Activated naive CD4-positive, alpha-beta T cell treated with Interleukin-2 at 50 U/mL for 16 hours (primary cell): ENCODE measurements around the gene GCNT1.

Experiments used
- DNase-seq: peaks from one replicate; pipeline ENCODE4 v3.0.0-alpha.2; 2020

GCNT1 gene

DNA sequence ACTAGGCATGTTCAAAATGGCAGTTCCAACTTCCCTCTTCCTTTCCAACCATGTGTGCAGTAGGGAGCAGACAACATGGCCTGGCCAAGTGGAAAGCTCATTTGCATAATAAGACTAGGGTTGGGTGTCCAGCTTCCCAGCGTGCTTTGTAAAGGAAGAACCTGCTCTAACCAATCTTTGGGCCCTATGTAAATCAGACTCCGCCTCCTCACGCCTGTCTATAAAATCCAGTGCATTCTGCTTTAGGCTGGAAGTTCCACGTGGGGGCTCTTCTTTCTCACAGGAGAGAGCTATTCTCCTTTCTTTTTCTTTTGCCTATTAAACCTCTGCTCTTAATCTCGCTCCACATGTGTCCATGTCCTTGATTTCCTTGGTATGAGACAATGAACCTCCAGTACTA, 83.4 kb downstream of the GCNT1 start:
- no peak for DNase-seq

DNA sequence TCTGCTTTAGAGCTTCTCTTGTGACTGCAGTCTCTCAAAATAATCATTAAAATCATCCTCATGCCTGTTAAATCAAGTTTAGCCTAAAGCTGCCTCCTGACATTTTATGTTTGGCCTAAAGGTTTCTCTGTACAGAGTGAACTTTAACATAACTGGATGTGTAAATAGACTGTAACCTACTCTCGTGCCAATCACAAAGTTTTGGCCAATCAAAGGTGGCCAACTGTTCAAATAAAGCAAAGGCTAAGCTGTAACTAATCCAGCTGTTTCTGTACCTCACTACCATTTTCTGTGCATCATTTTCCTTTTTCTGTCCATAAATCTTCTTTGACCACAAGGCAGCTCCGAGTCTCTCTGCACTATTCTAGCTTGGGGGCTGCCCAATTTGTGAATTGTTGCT, 86.2 kb downstream of the GCNT1 start:
- no peak for DNase-seq

DNA sequence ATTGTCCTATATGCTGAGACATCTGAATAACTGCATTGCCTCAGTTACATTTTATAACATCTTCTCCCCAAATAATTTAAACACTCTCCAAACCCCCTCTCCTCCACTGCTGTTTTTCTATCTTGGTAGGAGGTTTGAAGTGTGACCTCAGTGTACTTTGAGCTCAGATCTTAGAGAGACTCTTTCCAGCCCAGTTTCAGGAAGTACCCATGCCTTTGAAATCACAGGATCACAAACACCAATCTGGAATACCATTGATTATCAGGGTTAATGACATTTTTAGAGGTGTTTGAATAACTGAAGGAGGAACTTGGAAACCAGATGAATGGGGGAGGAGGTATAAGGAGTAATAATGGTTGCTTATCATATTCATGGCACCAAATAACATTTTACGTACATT, 93.2 kb downstream of the GCNT1 start:
- no peak for DNase-seq

DNA sequence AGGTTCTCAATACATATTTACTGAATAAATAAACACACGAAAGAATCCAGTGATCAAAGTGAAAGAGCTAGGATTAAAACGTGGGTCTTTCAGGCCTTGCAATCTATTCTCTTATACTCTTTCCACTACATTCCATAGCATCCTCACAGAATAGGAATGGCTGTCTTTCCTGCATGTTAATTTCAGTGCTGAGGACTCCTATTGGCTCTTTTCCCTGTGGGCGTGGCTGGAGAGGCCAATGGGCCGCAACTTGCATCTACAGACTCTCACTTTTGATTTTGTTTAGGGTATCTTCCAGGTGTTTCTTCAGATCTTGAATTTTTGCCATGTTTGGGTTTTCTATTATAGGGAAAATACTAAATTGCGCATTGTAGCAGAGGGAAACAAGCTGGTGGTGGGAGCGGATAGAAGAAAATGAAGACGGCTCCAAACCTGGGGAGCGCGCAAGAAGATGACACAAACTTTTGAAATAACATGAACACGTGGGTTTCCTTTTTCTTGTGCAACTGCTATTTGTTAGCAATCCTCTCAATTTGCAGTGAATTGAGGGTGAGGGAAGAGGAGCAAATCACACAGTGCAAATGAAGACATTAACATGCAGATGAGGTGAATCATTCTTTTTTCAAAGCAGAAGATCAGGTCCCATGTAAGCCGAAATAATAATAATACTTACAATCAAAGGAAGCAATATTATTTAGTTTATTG, 93.9 kb downstream of the GCNT1 start:
- no peak for DNase-seq

DNA sequence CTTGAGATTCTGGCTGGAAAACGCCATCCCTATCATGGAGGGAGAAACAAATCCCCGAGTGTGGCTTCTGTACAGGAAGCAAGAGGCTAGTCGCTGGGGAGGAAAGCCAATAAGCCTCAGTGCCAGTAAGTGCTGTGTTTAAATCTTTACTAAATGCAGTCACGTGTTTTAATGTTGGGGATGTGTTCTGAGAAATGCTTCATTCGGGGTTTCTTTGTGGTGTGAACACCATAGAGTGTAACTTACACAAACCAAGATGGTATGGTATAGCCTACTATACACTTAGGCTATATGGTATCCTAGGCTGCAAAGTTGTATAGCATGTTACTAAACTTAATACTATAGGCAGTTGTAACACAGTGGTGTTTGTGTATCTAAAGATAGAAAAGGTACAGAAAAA, 94.7 kb downstream of the GCNT1 start:
- DNase-seq = no peak
